NCI-H1417 (cell line): ENCODE data around the gene MED27.

Experiments
- DNase-seq, 3 experiments: peaks; one replicate each; lab custom pipeline; 2025; lab: John Stamatoyannopoulos, UW

Gene MED27

GRCh38 chr9:131965841-131966240 is 113.8 kb downstream of the MED27 start:
- no peak for DNase-seq

DNA sequence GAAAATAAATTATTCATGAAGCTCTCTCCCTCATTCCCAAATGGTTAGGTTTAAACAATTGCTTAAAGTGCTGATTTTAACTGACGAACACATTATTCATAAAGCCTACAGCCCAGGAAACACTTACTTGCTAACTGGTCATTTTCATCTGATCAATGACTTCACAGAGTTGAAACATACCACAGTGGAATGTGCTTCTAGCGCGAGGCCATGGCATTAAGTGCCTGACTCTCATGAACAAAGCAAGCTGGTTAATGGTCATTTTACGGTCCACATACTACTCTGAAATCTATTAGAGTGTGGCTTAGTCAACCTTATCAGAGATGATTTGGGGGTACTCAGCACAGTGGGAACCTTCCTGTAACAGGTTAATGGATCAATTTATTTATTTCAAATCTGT is 114.6 kb downstream of the MED27 start:
- DNase-seq, result no peak

DNA sequence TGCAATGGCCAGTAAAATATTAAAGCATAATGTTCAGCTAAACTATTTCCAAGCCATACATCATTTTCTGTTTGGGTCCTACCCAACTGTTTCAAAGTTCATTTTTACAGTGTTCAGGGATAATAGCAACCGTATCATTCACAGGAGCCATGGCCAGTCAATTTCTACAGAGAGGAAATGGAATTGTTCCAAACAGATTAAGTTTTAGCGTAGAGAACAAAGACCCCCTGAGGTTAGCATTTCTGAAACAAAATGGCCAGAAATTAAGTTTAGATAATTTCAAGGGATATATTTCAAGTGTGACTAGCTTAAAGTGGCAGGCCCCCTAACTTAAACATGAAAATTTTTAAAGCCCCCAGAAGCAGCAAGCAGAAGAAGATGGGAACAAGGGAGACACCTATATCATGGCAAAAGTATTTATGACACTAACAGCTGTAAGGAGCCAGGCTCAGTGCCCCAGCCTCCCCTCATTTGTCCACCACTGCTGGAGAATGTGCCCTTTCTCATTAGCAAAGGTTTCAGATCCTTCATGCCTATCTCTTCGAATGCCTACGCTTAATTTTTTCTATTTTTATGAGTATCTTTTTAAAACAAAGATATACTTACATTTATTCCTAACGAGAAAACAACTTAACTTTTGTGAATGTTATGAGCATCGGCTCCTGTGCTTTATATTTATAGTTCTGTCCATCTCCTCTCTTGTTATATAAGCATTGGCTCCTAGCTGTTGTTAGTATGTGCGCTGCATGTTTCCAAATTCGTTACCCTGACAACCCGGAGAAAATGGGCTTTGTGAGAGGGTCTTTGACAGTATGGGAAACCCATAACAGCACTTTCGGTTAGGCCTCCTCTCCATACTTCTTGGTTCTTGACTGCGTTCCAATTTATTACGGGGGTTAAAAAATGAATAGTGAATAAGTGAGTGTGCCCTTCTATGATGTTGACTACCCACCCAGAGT is 116.3 kb downstream of the MED27 start:
- DNase-seq, result peak in 1 of 3 experiments; percentile 29

GRCh38 chr9:131961496-131961880 is 118.2 kb downstream of the MED27 start:
- no peak for DNase-seq

DNA sequence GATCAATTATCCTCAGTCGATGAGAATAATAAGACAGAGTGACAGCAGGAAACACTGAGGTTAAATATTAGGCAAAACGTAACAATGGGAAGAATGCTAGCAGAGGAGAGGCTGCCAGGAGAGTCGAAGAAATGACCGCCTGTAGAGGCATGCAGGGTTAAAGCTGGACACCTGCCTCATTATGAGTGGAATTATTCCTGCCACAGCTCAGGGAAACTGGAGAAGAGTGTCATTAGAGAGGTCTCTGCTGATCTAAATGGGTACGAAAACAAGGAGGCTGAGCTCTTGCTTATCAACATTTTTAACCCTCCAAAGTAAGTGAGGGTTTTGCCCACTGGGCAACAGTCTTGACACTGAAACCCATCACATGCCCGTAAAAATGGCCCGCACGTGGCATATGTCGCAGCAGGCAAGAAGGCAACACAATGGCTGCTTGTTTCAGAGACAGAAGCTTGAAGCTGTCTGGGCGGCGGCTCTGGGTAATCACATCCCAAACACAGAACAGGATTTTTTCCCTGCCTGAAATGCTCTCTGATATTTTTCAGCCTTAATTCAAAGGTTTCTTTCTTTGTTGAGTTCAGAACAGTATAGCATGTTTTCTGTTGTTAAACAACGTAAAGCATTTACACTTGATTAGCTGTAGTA is 118.7 kb downstream of the MED27 start:
- peak in 2 of 3 experiments; percentile 11 to 73 for DNase-seq

DNA sequence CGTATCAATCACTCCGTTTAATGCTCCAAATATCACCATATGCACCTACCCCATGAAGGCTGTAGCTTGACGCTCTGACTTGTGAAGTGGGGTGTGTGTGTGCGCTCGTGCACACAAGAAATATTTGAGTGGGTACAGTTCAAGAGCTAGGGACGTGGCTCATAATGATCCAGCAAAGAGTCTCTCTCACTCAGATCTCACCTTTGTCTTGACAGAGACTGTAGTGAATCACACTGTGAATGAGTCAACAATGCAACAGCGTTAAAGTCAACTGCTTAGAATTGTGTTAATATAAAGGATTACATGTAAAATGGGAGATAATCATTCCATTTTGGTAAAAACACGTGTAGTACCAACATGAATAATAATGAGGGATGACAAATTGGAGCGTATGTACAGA is 119.4 kb downstream of the MED27 start:
- peak in 1 of 3 experiments; percentile 56 for DNase-seq

DNA sequence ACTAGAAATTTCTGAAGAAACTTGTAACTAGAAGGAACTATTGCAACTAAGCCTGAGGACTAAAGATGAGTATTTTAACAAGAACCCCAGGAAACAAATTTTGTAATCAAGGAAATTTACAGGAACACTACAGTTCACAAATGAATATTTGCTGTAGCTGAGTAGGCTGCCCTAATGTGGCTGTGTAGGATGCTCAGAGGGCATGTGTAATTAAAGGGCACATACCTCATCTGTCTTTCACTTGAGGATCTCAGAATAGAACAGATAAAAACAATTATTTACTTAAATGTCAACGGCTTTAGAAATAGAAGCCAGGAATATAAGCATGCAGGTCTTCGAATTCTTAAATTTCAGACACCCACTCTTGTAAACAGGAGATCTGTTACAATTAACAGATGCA is 119.8 kb downstream of the MED27 start:
- DNase-seq, result no peak

DNA sequence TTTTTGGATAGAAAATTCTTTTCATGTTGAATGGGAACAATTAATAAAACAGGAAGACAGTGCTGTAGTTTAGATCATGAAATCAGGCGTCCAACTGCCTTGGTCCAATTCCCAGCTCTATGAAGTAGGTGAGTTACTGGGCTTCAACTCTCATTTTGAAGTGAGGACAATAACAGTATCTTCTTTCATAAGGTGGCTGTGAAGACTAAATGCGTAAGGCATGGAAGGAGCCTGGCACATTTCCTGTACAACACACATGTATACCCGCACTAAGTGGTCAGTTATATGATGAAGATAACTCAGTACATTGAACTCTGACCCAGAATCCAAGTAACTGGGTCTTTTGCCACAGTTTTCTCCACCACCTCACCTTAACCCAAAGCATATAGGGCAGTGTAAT is 120.6 kb downstream of the MED27 start:
- no peak for DNase-seq

DNA sequence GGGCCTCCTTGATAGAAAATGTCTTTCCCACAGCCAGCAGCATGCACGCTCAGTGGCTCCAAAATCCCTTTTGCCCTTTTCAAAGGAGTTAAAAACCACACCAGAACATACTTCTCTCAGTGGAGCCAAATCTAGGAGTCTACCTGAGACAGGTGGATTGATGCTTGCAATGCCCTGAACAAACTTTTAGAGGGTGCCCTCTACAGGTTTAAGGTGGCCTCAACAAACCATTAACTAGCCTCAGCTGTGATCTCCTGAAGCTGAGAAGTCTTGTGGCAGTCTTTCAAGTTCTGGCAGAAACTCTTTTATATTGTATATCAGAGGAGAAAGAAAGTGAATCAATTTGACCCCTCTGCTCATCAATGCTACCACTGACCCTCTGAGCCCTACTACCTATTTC is 125.4 kb downstream of the MED27 start:
- DNase-seq, result peak in 1 of 3 experiments; percentile 29

- no peak for DNase-seq
These were observed 127.8 kb downstream of the MED27 start for GRCh38 chr9:131951905-131952304.

DNA sequence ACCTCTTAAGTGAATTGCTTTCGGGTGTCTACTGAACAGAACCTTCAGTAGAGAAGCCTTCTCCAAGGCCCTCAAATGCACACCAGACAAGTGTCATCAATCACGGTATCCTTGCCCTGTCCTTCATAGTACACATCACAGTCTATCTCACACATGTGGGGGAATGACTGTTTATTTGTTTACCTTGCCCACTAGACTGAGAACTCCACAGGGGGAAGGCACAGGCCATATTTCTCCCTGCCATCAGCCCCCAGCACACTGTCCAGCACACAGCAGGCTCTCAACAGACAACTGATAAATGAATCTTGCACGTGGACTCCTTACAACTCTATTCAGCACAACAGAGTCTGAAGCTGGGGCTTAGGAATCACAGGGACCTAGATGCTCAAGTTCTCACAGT is 128.5 kb downstream of the MED27 start:
- no peak for DNase-seq

GRCh38 chr9:131950487-131950886 is 129.2 kb downstream of the MED27 start:
- no peak for DNase-seq

GRCh38 chr9:131946180-131946579 is 133.5 kb downstream of the MED27 start:
- DNase-seq, result no peak

DNA sequence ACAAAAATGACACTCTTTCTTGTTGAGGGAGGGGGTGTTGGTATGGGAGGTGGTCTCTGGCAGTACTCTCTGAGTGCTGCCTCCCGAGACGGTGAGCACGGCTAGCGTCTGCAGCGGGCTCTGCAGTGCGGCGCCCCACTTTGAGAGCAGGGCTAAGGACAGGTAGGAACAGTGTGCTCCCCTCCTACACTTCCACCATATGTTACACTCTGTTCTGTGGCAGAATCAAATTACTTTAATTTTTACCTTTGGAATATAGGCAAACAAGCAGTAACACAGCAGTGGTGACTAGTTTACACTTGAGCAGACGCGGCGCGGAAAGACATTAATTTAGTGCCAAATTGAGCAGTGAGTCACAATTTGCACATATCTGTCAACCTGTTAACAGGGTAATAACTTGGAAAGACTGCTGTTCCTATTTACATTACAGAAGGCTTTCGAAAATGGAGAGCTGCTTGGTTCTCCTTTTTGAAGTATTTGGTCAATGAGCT is 136.3 kb downstream of the MED27 start:
- peak in 2 of 3 experiments; percentile 68 to 91 for DNase-seq

GRCh38 chr9:131942146-131942720 is 137.4 kb downstream of the MED27 start:
- no peak for DNase-seq

- DNase-seq, result peak in 1 of 3 experiments; percentile 11
These were observed 142.2 kb downstream of the MED27 start for GRCh38 chr9:131937451-131937850.

DNA sequence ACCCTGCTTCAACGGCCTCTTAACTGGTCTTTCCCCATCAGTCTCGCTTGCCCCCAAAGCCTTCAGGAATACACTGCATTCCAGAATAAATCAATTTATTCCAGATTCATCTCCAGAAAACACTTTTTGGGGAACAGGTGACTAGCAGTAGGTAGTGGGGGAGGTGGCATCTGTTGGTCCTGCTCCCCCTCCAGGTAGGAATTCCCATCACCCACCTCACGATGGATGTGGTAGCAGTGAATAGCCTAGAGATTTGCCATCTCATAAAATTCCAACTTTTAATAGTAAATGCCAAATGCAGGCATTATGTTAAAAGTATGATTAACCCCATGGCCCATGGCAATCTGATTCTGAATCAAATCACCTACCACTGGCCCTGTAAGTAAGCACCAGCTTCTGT is 142.7 kb downstream of the MED27 start:
- no peak for DNase-seq

DNA sequence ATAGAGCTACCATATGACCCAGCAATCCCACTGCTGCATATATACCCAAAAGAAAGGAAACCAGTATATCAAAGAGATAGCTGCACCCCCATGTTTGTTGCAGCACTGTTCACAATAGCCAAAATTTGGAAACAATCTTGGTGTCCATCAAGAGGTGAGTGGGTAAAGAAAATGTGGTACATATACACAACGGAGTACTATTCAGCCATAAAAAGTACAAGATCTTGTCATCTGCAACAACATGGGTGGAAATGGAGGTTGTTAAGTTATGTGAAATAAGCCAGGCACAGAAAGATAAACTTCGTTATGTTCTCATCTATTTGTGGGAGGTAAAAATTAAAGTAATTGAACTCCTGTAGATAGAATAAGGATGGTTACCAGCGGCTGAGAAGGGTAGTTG is 145.0 kb downstream of the MED27 start:
- no peak for DNase-seq

GRCh38 chr9:131927091-131927490 is 152.6 kb downstream of the MED27 start:
- no peak for DNase-seq

GRCh38 chr9:131926360-131926922 is 153.2 kb downstream of the MED27 start:
- no peak for DNase-seq

- no peak for DNase-seq
These were observed 153.9 kb downstream of the MED27 start for GRCh38 chr9:131925677-131926177.

GRCh38 chr9:131923766-131924165 is 155.9 kb downstream of the MED27 start:
- DNase-seq, result no peak
